Jurkat, Clone E6-1 (cell line): ENCODE results near the gene LRIG2.

ENCODE experiments used
- DNase-seq: peaks from one replicate; pipeline ENCODE4 v3.0.0-alpha.2; 2011; ENCODE audit warnings: low read depth, low spot score
- H3K4me3 ChIP-seq: 2 replicates; pipeline ENCODE4 v1.5.1; 2011; ENCODE audit warnings: mild to moderate bottlenecking, low read length, control low read depth, moderate library complexity

Gene LRIG2

GRCh38 chr1:113106910-113107309, 33.9 kb downstream of the LRIG2 start:
- no peak for DNase-seq

GRCh38 chr1:113109908-113110554, 37.0 kb downstream of the LRIG2 start:
- DNase-seq, result no peak
- no peak overlapping the region for H3K4me3 ChIP-seq

More at GRCh38 chr1:113106910-113107309, 33.9 kb downstream of the LRIG2 start:
- no peak overlapping the region for H3K4me3 ChIP-seq

DNA sequence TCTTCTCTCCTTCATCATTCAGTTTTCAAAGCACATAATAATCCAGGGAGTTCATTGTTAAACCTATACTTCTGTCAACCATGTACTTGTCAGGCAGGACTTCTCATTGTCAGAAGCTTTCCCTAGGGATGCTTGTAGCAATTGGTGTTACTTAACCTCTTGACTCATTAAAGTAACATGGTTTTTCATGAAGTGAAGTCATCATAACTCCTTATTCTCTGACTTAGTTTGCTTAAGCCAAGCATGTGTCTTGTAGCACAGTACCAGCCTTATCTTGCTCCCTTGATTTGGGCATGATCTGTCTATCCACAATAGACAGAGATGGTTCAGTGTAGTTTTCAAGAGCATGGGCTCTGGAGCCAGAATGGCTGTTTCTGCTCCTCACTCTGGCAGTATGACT, 45.3 kb downstream of the LRIG2 start:
- no peak overlapping the region for H3K4me3 ChIP-seq
- DNase-seq, result no peak

GRCh38 chr1:113123737-113124136, 50.7 kb downstream of the LRIG2 start:
- DNase-seq, result no peak
- no peak overlapping the region for H3K4me3 ChIP-seq

DNA sequence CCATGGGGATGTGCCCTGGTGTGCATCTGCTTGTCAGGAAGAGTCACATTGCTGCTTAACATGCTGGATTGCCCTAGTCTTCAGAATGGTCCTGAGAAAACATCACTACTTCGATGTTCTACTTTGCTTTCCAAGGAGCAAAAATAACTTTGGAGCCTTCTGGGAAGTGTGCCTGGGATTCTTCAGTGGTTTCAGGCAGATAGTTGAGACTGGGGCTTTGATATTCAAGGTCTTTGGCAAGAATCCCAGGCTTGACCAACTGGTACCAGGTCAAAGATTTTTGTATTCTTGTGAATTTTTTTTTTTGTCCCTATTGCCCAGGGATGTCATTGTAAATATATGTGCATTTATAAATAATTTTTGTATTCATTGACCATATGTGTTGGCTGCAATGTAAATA, 51.4 kb downstream of the LRIG2 start:
- DNase-seq, result no peak
- H3K4me3 ChIP-seq, result no peak overlapping the region

DNA sequence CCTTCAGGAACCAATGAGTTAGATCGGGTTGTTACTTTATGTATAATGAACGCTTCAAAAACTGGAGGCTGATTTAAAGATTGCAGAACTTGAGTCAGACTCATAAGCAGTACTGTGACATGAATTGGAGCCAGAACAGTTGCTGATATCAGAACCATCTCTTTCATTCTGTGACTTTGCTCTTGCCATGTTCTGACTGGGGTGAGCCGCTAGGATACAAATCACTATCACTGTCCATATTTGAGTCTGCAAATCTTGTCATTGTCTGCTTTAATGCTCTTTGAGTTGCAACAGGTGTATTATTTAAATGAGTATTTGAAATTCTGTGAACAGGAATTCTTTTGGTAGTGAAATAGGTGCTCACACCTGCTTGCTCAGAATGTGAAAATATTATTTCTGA, 52.5 kb downstream of the LRIG2 start:
- no peak overlapping the region for H3K4me3 ChIP-seq
- DNase-seq, result no peak

- H3K4me3 ChIP-seq, result no peak overlapping the region
- no peak for DNase-seq
These were observed 53.2 kb downstream of the LRIG2 start for GRCh38 chr1:113126207-113126606.

- DNase-seq, result no peak
These were observed 55.1 kb downstream of the LRIG2 start for GRCh38 chr1:113128116-113128515.

GRCh38 chr1:113129529-113130185, 56.7 kb downstream of the LRIG2 start:
- no peak for DNase-seq
- no peak overlapping the region for H3K4me3 ChIP-seq

More at GRCh38 chr1:113128116-113128515, 55.1 kb downstream of the LRIG2 start:
- no peak overlapping the region for H3K4me3 ChIP-seq

GRCh38 chr1:113133038-113133437, 60.0 kb downstream of the LRIG2 start:
- no peak overlapping the region for H3K4me3 ChIP-seq
- DNase-seq, result no peak

GRCh38 chr1:113133759-113134158, 60.8 kb downstream of the LRIG2 start:
- no peak for DNase-seq

GRCh38 chr1:113135460-113135859, 62.5 kb downstream of the LRIG2 start:
- DNase-seq, result no peak
- H3K4me3 ChIP-seq, result no peak overlapping the region

More at GRCh38 chr1:113133759-113134158, 60.8 kb downstream of the LRIG2 start:
- H3K4me3 ChIP-seq, result no peak overlapping the region

DNA sequence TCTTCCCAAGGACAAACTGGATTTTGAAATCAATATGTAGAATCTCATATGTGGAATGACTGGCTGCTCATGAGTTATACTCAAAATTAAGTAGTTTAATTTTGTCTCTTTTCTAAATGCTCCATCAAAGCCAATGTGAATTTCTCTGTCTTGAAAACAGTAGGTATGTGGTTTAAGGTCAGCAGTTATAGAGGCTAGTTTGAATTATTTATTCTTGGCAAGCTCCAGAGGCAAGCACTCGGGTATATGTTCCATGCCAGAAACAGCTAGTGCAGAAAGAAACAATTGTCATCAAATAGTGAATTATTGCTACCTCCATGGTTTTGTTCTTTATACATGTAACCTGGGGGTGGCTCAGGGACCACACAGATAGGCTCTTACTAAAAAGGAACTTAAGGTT, 63.5 kb downstream of the LRIG2 start:
- no peak for DNase-seq
- H3K4me3 ChIP-seq, result no peak overlapping the region

DNA sequence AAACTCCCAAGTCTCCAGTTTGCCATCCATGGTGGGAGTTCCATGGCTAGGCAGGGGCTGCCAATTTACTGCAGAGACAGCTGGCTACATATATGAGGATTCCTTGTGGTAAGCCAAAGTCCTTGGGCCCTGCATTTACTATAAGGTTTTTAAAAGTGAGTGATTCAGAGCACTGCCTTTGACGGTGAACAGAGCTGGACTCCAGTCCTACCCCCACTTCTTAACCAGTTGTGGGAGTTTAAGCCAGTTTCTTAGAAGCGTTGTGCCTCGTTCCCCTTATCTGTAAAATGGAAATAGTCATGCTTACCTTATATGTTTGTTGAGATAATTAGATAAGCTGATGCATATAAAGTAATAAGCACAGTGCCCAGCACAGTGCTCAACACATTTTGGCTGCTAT, 64.6 kb downstream of the LRIG2 start:
- no peak overlapping the region for H3K4me3 ChIP-seq
- DNase-seq, result no peak

DNA sequence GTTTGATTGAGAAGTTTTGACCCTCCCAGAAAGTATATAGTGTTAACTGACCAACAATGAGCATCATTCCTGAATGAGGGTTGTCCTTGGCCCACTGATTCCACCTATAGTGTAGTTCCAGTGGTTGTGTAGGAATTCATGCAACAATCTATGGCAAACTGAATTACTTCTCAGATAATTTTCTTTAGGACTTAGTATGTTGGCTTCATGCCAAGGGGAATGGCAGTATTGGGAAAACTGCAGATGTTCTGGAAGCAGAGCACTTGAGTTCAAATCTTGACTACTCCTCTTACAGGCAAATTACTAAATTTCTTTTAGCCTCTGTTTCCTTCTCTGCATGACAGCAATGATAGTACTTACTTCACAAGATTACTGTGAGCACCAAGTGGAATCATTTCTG, 65.8 kb downstream of the LRIG2 start:
- DNase-seq, result no peak
- H3K4me3 ChIP-seq, result no peak overlapping the region

- H3K4me3 ChIP-seq, result no peak overlapping the region
- no peak for DNase-seq
These were observed 67.2 kb downstream of the LRIG2 start for GRCh38 chr1:113140176-113140575.

GRCh38 chr1:113140588-113141446, 67.8 kb downstream of the LRIG2 start:
- peak; percentile 51 for DNase-seq
- no peak overlapping the region for H3K4me3 ChIP-seq

- DNase-seq, result no peak
- no peak overlapping the region for H3K4me3 ChIP-seq
These were observed 68.9 kb downstream of the LRIG2 start for GRCh38 chr1:113141650-113142473.

DNA sequence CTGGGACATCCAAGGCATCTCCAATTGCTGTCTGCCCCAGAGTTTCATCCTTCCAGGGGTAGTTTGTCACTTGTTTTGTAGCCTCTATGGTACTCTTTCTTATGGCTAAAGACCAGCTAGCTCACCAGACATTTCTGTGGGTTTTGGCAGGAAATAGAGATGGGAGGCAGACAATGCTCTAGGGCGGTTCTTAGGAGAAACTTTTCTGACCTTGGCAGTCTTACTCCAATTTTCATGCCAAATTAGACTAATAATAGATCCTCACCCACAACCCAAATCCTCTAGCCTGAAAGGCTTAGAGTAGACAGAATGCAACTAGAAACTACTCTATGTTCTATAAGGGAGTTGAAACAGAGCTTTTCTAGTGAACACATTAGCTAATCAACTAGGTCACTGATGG, 69.8 kb downstream of the LRIG2 start:
- DNase-seq, result no peak

More for the DNA sequence above, 69.8 kb downstream of the LRIG2 start:
- H3K4me3 ChIP-seq, result no peak overlapping the region
